Neural cell (in vitro differentiated cells): ENCODE data around the gene WDR70. TPM values are rescaled to one million over a fixed set of nuclear protein-coding genes. Genes with fewer than 3 reads are reported as not detected.

Experiments
- H2AFZ ChIP-seq: fragments of 200-600, 300-800 bp; sonication (generic), shearing (Covaris generic); 2 replicates; pipeline ENCODE4 v1.6.0; 2014; ENCODE audit warnings: low read depth, mild to moderate bottlenecking, antibody characterized with exemption, low read length, moderate library complexity
- H3F3A ChIP-seq: fragments of 200-600 bp; shearing (Covaris generic); 2 replicates; pipeline ENCODE4 v1.6.1; 2016; ENCODE audit warnings: mild to moderate bottlenecking, moderate library complexity, mixed read lengths, antibody characterized with exemption, low read length; ENCODE audit not compliant: insufficient read depth, poor library complexity, severe bottlenecking
- H3K27ac ChIP-seq: fragments of 200-600, 300-800 bp; sonication (generic), shearing (Covaris generic); 2 replicates; pipeline ENCODE4 v1.5.1; 2014; ENCODE audit warnings: mild to moderate bottlenecking, low read length, moderate library complexity
- H3K27me3 ChIP-seq: fragments of 300-800, 200-600 bp; sonication (generic), shearing (Covaris generic); 2 replicates; pipeline ENCODE4 v1.6.0; 2014; ENCODE audit warnings: mild to moderate bottlenecking, low read depth, low read length, moderate library complexity; ENCODE audit not compliant: insufficient read depth
- H3K36me3 ChIP-seq: fragments of 300-800, 200-600 bp; sonication (generic), shearing (Covaris generic); 2 replicates; pipeline ENCODE4 v1.5.1; 2014; ENCODE audit warnings: mild to moderate bottlenecking, antibody characterized with exemption, low read length, moderate library complexity; ENCODE audit not compliant: insufficient read depth
- H3K4me2 ChIP-seq: fragments of 300-800, 200-600 bp; sonication (generic), shearing (Covaris generic); 2 replicates; pipeline ENCODE4 v1.6.0; 2014; ENCODE audit warnings: mild to moderate bottlenecking, low read length
- H3K4me3 ChIP-seq: fragments of 300-800, 200-600 bp; sonication (generic), shearing (Covaris generic); 2 replicates; pipeline ENCODE4 v1.5.1; 2014; ENCODE audit warnings: mild to moderate bottlenecking, low read length, moderate library complexity
- H3K79me2 ChIP-seq: fragments of 200-600 bp; shearing (Covaris generic); replicated peaks from 2 replicates; pipeline ENCODE4 v1.6.0; 2014; ENCODE audit warnings: mild to moderate bottlenecking, low read length, moderate library complexity; ENCODE audit not compliant: insufficient read depth
- H3K9ac ChIP-seq: fragments of 300-800, 200-600 bp; sonication (generic), shearing (Covaris generic); 2 replicates; pipeline ENCODE4 v1.6.1; 2016; ENCODE audit warnings: mild to moderate bottlenecking, low read length, mixed read lengths
- H3K9me2 ChIP-seq: fragments of 200-600 bp; shearing (Covaris generic); 2 replicates; pipeline ENCODE4 v1.6.1; 2016; ENCODE audit warnings: mild to moderate bottlenecking, low read length, mixed read lengths; ENCODE audit not compliant: insufficient read depth
- H3K9me3 ChIP-seq: fragments of 200-600, 300-800 bp; sonication (generic), shearing (Covaris generic); 2 replicates; pipeline ENCODE4 v1.6.1; 2016; ENCODE audit warnings: mild to moderate bottlenecking, mixed run types, low read length, moderate library complexity, mixed read lengths
- H4K20me1 ChIP-seq: fragments of 200-600 bp; shearing (Covaris generic); 2 replicates; pipeline ENCODE4 v1.6.1; 2016; ENCODE audit warnings: mild to moderate bottlenecking, mixed run types; ENCODE audit not compliant: insufficient read depth
- EP300 ChIP-seq: fragments of 450-650 bp; conservative IDR thresholded peaks from 2 replicates; pipeline ENCODE4 v1.6.1; 2014; ENCODE audit warnings: antibody characterized with exemption, mild to moderate bottlenecking, moderate library complexity; ENCODE audit not compliant: poor library complexity, severe bottlenecking
- EZH2 ChIP-seq: fragments of 200-600, 300-800 bp; shearing (Covaris generic), sonication (generic); IDR thresholded peaks from 2 replicates; pipeline ENCODE4 v1.6.1; 2014; ENCODE audit warnings: antibody characterized with exemption, low read length, borderline replicate concordance, mild to moderate bottlenecking; ENCODE audit not compliant: insufficient read depth, poor library complexity, severe bottlenecking
- MXI1 ChIP-seq: fragments of 450-650 bp; conservative IDR thresholded peaks from 2 replicates; pipeline ENCODE4 v1.6.1; 2014; ENCODE audit warnings: antibody characterized with exemption, mild to moderate bottlenecking; ENCODE audit not compliant: poor library complexity, severe bottlenecking
- POLR2AphosphoS5 ChIP-seq: IDR thresholded peaks from 2 replicates; pipeline ENCODE4 v1.6.1; 2012
- RAD21 ChIP-seq: fragments of 450-650 bp; conservative IDR thresholded peaks from 2 replicates; pipeline ENCODE4 v1.6.1; 2014; ENCODE audit warnings: antibody characterized with exemption, mild to moderate bottlenecking, moderate library complexity
- SMC3 ChIP-seq: fragments of 450-650 bp; conservative IDR thresholded peaks from 2 replicates; pipeline ENCODE4 v1.6.1; 2014; ENCODE audit warnings: antibody characterized with exemption, mild to moderate bottlenecking, moderate library complexity; ENCODE audit not compliant: poor library complexity
- TAF1 ChIP-seq: IDR thresholded peaks from 2 replicates; pipeline ENCODE4 v1.6.1; 2012; ENCODE audit warnings: low read depth
- polyA plus RNA-seq: library from polyadenylated mRNA; depleted of rRNA; stranded (reverse); fragments of >200 nt; gene quantifications from 2 replicates; pipeline ENCODE4 v1.2.3, GENCODE V29; 2014
- TF ChIP-seq, protein P1 (sequence below): IDR thresholded peaks from 2 replicates; pipeline ENCODE4 v1.6.1; 2012; ENCODE audit warnings: borderline replicate concordance
- TF ChIP-seq, protein P2 (sequence below): fragments of 450-650 bp; IDR thresholded peaks from 2 replicates; pipeline ENCODE4 v1.5.1; 2014; ENCODE audit warnings: antibody characterized with exemption, mild to moderate bottlenecking, moderate library complexity; ENCODE audit not compliant: poor library complexity, severe bottlenecking

Gene WDR70
- polyA plus RNA-seq, 1 donor from 2014 or later = 40.9 TPM

DNA sequence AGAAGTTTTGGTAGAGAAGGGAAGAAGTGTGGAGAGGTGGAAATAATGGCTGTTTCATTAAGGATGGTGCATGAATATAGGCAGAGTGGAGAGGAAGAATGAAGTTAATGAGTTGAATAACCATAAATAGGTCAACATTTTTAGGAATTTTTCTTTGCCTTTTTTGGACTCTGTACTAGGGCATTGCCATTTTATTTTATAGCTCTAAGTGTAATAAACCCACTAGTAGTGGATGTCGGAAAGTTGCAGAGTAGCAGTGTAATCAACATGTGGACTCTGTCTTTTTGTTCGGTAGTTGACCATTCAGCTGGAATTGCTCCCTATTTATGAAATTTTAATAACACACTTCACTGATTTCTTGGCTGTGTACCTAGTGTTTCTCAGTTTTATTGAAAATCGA is 199.1 kb downstream of the WDR70 start:
- Histone ChIP-seq H2AFZ (no peak overlapping the region), H3K27ac (no peak overlapping the region), H3K4me2 (no peak overlapping the region), H3K9me2 (no peaks in the 10 kb centered on the region), H3K36me3 (no peaks in the 10 kb centered on the region), H3K4me3 (no peak overlapping the region), H3K9ac (no peak overlapping the region), H3K27me3 (no peaks in the 10 kb centered on the region), H3K9me3 (no peaks in the 10 kb centered on the region), H3K79me2 (no peaks in the 10 kb centered on the region), H4K20me1 (no peaks in the 10 kb centered on the region), H3F3A (no peaks in the 10 kb centered on the region)
- TF ChIP-seq POLR2AphosphoS5 (no peak), RAD21 (no peak), EP300 (no peak), MXI1 (no peak), EZH2 (no peak), SMC3 (no peak), TAF1 (no peak)
- TF ChIP-seq, protein P1, sequence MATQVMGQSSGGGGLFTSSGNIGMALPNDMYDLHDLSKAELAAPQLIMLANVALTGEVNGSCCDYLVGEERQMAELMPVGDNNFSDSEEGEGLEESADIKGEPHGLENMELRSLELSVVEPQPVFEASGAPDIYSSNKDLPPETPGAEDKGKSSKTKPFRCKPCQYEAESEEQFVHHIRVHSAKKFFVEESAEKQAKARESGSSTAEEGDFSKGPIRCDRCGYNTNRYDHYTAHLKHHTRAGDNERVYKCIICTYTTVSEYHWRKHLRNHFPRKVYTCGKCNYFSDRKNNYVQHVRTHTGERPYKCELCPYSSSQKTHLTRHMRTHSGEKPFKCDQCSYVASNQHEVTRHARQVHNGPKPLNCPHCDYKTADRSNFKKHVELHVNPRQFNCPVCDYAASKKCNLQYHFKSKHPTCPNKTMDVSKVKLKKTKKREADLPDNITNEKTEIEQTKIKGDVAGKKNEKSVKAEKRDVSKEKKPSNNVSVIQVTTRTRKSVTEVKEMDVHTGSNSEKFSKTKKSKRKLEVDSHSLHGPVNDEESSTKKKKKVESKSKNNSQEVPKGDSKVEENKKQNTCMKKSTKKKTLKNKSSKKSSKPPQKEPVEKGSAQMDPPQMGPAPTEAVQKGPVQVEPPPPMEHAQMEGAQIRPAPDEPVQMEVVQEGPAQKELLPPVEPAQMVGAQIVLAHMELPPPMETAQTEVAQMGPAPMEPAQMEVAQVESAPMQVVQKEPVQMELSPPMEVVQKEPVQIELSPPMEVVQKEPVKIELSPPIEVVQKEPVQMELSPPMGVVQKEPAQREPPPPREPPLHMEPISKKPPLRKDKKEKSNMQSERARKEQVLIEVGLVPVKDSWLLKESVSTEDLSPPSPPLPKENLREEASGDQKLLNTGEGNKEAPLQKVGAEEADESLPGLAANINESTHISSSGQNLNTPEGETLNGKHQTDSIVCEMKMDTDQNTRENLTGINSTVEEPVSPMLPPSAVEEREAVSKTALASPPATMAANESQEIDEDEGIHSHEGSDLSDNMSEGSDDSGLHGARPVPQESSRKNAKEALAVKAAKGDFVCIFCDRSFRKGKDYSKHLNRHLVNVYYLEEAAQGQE = no peak
- TF ChIP-seq, protein P2, sequence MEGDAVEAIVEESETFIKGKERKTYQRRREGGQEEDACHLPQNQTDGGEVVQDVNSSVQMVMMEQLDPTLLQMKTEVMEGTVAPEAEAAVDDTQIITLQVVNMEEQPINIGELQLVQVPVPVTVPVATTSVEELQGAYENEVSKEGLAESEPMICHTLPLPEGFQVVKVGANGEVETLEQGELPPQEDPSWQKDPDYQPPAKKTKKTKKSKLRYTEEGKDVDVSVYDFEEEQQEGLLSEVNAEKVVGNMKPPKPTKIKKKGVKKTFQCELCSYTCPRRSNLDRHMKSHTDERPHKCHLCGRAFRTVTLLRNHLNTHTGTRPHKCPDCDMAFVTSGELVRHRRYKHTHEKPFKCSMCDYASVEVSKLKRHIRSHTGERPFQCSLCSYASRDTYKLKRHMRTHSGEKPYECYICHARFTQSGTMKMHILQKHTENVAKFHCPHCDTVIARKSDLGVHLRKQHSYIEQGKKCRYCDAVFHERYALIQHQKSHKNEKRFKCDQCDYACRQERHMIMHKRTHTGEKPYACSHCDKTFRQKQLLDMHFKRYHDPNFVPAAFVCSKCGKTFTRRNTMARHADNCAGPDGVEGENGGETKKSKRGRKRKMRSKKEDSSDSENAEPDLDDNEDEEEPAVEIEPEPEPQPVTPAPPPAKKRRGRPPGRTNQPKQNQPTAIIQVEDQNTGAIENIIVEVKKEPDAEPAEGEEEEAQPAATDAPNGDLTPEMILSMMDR = no peak

DNA sequence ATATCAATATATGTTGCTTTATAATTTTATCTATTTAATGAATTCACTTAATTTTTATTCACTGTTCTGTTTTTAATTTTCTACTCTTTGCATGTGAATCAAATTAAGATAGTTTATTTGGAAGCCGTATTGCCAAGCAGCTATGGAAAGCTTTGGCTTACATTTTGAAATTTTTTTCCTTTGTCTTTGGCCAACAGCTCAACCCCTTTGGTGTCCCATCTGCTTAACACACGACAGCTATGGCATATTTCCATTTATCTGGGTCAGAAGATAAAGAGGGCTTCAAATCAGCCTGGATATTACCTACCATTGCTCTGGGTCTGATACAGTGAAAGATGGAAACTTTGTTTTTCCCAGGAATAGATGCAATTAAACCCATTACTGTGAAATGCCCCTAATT is 201.0 kb downstream of the WDR70 start:
- no peaks in the 10 kb centered on the region for H3K9me3 ChIP-seq

More for the DNA sequence above, 201.0 kb downstream of the WDR70 start:
- no peak overlapping the region for H3K9ac ChIP-seq
- H3K4me3 ChIP-seq = no peak overlapping the region
- H3K4me2 ChIP-seq = no peak overlapping the region
- no peaks in the 10 kb centered on the region for H3F3A ChIP-seq
- H3K9me2 ChIP-seq = no peaks in the 10 kb centered on the region
- no peaks in the 10 kb centered on the region for H3K36me3 ChIP-seq
- TF ChIP-seq EZH2 = no peak
- TF ChIP-seq, protein P2 = no peak
- no peak for TF ChIP-seq SMC3
- H3K27ac ChIP-seq = no peak overlapping the region
- no peaks in the 10 kb centered on the region for H3K79me2 ChIP-seq
- no peak overlapping the region for H2AFZ ChIP-seq
- no peaks in the 10 kb centered on the region for H3K27me3 ChIP-seq
- H4K20me1 ChIP-seq = no peaks in the 10 kb centered on the region
